HL-60/S4 treated with phorbol 12-myristate 13-acetate at 8.2 ng/mL for 4 days and 3 days (cell line): ENCODE results near the gene NCOA6.
"Not testable (repeated sequence)": the region's sequence is repeated elsewhere in the genome, so short reads cannot be mapped to it uniquely, and the experiment has no call there.

ENCODE experiments used
- in situ Hi-C: fragments of 300-500 bp; cut with MboI; formaldehyde crosslinking; loops from 2 replicates; pipeline ENCODE4 v1.15.0; 2022; ENCODE audit warnings: low sequenced_read_pairs

Gene NCOA6

GRCh38 chr20:34780291-34780690 lies 45.2 kb downstream of the NCOA6 start:
- in situ Hi-C loops: not testable (repeated sequence)

DNA sequence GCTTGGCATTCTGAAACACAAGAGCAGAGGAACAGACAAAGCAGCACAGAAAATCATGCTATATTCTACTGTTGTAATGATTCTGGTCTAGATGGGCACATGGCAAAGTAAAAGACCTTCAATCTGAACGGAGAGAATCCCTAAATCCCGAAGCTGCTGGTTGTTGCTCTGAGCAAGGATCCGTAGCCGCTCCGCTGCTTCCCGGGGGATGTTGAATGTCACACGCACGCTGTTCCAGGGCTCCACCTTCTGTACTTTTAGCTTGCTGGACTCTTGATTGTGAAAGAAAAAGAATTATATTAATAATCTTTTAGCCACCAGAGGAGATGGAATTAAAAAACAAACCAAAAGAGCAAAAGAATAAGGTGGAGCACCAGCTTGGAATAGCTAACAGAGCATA lies 49.3 kb downstream of the NCOA6 start:
- in situ Hi-C loops: no loop called here

DNA sequence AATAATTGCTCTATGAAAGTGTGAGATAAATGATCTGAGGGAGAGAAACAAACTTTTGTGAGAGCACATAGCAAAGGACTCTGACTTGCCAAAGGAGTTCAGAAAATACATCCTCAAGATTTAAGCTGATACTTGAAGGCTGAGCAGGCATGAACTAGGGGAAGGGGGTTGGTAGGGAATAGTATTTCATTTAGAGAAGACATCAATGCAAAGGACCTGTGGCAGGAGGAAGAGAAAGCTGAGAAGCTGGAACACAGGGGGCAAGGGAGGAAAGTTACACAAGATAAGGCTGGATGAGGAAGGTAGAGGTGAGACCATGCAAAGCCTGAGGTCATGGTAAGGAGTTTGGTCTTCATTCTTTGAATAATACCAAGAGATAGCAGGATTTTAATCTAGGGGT lies 50.6 kb downstream of the NCOA6 start:
- in situ Hi-C loops: no loop called here

DNA sequence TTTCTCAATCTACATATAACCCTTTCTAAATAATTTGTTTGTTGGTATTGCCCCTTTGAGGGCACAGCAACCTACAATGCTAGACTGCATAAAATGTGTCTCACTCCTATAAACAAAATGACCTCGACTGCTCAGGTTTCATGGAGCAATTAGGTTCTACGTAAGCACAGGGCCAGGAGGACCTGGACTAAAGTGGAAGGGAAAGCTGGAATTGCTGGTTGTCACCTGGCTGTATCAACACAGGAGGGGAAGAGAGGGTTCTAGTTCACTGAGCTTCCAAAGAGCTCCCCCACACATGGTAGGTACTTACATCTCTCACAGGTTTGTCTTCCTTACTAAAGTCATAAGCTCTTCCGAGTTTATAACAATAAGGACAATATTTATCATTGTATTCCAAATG lies 51.0 kb downstream of the NCOA6 start:
- in situ Hi-C loops: no loop called here

DNA sequence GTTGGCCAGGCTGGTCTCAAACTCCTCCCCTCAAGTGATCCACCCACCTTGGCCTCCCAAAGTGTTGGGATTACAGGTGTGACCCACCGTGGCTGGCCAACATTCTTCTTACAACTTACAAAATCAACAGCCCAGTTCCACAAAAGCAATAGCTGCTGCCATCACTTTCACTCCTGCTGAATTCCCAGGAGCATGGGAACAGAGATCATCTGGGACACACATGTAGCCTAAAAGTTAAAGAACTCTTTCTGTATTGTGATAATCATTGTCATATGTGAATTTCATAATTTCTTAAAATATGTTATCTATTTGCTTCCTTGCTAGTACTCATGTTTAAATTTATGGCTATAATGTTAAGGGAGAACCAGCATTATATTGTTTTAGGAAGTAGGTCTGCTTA lies 51.7 kb downstream of the NCOA6 start:
- in situ Hi-C loops: no loop called here

DNA sequence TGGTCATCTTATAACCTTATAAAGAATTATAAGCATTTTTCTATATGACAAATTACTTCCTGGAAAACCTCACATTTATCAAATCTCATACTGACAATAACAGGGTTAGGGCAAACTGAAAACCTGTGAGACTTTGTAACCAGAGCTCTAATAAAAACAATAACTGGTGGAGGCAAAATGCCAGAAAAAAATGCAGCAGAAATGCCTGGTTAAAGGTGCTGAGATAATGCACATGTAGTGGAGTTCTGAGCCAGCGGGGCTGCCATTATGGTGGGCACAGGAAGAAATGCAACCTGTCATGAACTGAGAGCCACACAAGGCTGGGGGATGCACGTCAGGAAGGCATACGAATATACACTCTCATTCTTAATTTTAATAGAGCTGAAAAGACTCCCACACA lies 53.0 kb downstream of the NCOA6 start:
- in situ Hi-C loops: no loop called here

DNA sequence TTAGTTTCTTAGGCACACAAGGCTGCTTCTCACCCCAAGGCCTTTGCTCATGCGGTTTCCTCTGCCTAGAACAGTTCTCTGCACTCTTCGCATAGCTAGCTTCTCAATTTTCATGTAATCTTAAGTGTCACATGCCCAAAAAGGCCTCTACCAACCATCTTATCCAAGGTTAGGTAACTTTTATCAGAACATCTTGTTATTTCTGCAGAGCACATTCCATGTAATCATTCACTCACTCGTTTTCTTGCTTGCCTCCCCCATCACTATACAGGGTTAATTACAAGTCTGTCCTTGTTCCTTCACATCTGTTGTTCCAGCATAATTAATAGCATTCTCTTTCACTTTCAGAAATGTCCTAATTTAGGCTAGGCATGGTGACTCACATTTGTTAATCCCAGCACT lies 53.8 kb downstream of the NCOA6 start:
- in situ Hi-C loops: no loop called here

- in situ Hi-C loops: no loop called here
These were observed 57.4 kb downstream of the NCOA6 start for GRCh38 chr20:34768096-34768495.

DNA sequence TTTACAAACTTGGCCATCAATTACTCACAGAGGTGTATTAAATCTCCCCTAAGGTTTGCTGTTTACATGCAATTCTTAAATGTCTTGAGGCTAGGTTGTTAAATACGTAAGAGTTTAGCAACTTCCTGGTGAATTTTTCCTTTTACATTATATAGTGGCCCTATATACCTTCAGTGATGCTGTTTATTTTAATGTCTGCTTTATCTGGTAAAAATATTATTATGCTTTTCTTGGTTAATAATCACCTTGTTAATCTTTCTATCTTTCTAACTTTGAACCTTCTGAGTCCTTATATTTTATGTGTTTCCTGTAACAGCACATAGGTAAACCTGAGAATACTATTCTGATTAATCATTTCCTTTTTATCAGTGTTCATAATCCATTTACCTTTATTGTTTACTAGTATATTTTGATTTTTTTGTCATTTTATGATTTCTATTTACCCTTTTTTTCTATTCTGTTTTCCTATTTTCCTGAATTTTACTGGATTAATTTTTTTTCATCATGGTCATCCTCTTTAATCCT lies 63.4 kb downstream of the NCOA6 start:
- in situ Hi-C loops: no loop called here

DNA sequence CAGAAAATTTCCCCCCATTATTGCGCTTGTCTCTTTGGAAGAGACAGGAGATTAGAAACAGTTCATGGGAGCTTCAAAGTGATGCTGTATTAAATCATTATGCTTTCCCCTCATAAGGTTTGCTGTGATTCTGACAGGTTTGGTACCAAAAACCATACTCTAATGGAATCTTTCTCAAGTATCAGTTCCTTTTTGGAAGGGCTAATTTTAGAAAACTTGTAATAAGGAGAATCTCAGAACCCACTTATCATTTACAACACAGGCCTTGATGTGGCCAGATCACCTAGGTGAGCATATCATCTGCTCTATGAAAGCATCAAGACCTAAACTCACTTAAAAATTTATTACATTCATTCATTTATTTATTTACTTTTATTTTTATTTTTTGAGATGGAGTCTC lies 70.1 kb downstream of the NCOA6 start:
- in situ Hi-C loops: no loop called here

DNA sequence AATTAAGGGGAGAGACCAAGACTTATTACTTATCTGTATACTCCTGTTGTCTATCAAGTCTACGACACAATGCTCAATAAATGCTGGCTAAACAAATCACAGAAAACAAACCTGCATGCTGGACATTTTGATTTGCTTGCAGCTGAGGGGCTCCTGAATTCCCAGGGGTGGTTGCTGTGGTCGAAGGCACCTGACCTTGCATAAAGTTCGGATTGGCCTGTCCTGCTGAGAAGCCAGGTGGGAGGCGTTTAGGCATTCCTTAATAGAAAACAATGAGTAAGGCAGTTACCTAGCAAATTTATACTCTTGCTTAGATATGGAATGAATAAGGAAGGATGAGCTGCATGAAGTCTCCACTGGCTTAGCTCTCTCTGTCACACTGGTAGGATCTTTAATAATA lies 70.8 kb downstream of the NCOA6 start:
- in situ Hi-C loops: no loop called here

- in situ Hi-C loops: no loop called here
These were observed 71.6 kb downstream of the NCOA6 start for GRCh38 chr20:34753706-34754461.

DNA sequence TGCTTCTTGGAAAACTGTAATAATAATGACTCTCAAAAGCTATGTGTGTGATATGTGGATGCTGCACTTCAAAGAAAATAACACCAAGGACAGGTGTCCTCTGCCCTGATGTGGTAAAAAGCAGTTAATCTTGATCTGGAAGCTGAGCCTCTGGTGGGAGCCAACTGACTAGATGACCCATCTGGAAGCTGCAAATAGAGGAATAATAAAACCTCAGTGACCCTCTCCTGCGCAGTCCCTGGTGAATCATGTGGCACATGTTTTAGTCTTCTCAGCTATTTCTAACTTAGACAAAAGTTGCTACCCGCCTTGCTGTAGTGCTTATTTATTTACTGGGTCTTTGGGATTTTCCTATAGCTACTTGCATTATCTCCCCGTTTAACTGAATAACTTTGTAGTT lies 74.0 kb downstream of the NCOA6 start:
- in situ Hi-C loops: no loop called here

DNA sequence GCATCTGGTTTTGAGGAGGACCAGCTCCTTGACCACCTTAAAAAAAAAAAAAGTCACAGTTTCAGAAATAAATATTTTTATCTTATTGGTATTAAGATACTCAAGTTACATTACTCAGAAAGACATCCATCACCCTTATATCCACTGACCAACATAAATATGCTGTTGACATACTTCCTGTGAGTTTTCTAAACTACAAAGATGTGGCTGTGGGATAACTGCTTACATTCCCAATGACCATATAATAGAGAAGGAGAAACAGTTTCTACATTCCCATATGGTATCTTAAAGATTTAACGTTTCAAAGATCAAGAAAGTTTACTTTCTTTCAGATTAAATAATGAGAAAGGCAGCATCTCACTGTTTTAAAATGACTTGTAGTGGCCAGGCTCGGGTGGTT lies 75.0 kb downstream of the NCOA6 start:
- in situ Hi-C loops: no loop called here

GRCh38 chr20:34748709-34749108 lies 76.7 kb downstream of the NCOA6 start:
- in situ Hi-C loops: no loop called here

GRCh38 chr20:34747479-34747878 lies 78.0 kb downstream of the NCOA6 start:
- in situ Hi-C loops: no loop called here

DNA sequence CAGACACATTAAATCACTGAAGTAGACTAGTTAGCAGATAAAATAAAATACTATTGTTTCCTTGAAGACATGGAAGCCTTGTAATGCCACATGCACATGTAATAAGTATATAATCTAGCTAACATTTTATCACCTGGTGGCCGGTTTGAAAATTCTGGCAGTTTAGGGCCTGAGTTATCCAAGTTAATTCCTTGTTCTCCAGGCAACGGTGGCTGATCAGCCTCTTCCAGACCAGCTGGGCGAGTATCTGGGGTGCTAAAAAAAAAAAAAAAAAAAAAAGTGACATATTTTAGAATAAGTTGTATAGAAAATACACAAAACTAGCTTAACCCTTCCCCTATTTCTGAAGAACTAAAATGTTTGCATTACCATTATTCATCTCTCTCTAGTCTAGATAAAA lies 78.8 kb downstream of the NCOA6 start:
- in situ Hi-C loops: no loop called here

DNA sequence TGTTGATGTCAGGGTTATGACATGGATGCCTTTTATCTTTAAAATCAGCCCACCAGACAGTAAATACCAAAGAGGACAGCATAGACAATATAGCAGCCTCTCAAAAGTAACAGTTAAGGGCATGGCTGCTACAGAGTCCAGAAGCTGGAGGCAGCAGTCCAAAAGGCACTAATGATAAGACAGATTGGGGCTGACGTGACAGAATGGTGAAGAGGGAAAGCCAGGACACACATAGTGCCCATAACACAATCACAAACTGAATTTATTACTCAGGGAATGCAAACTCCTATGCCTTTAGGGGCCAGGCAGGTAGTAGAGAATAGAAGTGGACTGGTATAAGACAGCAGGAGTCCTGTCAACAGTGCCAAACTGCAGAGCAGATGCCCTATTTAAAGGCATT lies 80.6 kb downstream of the NCOA6 start:
- in situ Hi-C loops: no loop called here

GRCh38 chr20:34744340-34744739 lies 81.1 kb downstream of the NCOA6 start:
- in situ Hi-C loops: no loop called here

GRCh38 chr20:34743039-34743438 lies 82.4 kb downstream of the NCOA6 start:
- in situ Hi-C loops: no loop called here

GRCh38 chr20:34736106-34736735 lies 89.2 kb downstream of the NCOA6 start:
- in situ Hi-C loops: no loop called here

GRCh38 chr20:34732523-34732922 lies 92.9 kb downstream of the NCOA6 start:
- in situ Hi-C loops: no loop called here

GRCh38 chr20:34729416-34729815 lies 96.0 kb downstream of the NCOA6 start:
- in situ Hi-C loops: no loop called here
